Astrocyte (in vitro differentiated cells and primary cell): ENCODE measurements around the gene CELSR3.

Experiments
- EZH2 ChIP-seq: IDR thresholded peaks from 2 replicates; pipeline ENCODE4 v1.6.1; 2012; ENCODE audit warnings: mild to moderate bottlenecking, low read length, inconsistent platforms; ENCODE audit not compliant: insufficient read depth
- TF ChIP-seq, protein P1 (sequence below): IDR thresholded peaks from 2 replicates; pipeline ENCODE4 v1.5.1; 2011; ENCODE audit warnings: low read depth, mild to moderate bottlenecking, inconsistent platforms, low read length, moderate library complexity; ENCODE audit not compliant: insufficient read depth

DNA sequence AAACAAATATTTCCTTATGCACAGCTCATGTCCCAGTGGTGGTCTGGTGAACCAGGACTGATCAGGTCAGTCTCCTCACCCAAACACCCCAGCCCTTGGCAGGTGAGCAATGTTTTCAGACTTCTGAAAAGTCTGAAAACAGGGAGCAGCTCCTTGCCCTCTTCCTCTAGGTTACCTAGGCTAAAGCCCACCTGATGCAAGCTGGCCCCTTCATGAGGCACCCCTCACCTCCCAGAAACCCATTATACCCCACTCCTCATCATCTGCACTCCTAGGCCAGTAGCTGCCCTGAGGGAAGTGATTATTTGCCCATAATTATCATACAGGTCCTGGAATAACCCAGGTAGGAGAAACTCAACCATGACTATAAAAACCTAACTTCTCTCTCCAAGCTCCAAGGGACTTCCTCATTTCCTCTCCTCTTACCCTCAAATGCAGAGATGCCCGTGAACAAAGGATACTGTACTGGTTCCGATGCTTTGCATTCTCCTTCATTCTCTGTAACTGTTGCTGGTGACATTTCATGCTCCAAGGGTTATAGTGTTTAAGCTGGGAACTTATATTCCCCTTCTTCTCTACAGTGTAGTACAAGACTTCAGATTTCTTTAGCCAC lies 28.3 kb upstream of the CELSR3 start:
- TF ChIP-seq, protein P1, sequence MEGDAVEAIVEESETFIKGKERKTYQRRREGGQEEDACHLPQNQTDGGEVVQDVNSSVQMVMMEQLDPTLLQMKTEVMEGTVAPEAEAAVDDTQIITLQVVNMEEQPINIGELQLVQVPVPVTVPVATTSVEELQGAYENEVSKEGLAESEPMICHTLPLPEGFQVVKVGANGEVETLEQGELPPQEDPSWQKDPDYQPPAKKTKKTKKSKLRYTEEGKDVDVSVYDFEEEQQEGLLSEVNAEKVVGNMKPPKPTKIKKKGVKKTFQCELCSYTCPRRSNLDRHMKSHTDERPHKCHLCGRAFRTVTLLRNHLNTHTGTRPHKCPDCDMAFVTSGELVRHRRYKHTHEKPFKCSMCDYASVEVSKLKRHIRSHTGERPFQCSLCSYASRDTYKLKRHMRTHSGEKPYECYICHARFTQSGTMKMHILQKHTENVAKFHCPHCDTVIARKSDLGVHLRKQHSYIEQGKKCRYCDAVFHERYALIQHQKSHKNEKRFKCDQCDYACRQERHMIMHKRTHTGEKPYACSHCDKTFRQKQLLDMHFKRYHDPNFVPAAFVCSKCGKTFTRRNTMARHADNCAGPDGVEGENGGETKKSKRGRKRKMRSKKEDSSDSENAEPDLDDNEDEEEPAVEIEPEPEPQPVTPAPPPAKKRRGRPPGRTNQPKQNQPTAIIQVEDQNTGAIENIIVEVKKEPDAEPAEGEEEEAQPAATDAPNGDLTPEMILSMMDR: no peak
- TF ChIP-seq EZH2: no peak
